Measurements from ENCODE around the gene TLE1. TPM values are rescaled to one million over a fixed set of nuclear protein-coding genes. Genes with fewer than 3 reads are reported as not detected.

TLE1 gene
- total and polyA plus RNA-seq, 2 of the 4 experiments (the other 2 are of a cell fraction), result 36.0 to 51.0 TPM

GRCh38 chr9:81602887-81603680 is 86.3 kb downstream of the TLE1 start (continued):
- TF ChIP-seq, protein P1, sequence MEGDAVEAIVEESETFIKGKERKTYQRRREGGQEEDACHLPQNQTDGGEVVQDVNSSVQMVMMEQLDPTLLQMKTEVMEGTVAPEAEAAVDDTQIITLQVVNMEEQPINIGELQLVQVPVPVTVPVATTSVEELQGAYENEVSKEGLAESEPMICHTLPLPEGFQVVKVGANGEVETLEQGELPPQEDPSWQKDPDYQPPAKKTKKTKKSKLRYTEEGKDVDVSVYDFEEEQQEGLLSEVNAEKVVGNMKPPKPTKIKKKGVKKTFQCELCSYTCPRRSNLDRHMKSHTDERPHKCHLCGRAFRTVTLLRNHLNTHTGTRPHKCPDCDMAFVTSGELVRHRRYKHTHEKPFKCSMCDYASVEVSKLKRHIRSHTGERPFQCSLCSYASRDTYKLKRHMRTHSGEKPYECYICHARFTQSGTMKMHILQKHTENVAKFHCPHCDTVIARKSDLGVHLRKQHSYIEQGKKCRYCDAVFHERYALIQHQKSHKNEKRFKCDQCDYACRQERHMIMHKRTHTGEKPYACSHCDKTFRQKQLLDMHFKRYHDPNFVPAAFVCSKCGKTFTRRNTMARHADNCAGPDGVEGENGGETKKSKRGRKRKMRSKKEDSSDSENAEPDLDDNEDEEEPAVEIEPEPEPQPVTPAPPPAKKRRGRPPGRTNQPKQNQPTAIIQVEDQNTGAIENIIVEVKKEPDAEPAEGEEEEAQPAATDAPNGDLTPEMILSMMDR (conservative IDR thresholded peaks at IDR 0.05; ENCODE audit: low read depth, low read length), result no peak

Data from IMR-90 (cell line).